ENCODE data around the gene RHOF. TPM values are rescaled to one million over a fixed set of nuclear protein-coding genes. Genes with fewer than 3 reads are reported as not detected.

Gene RHOF
- total and polyA plus RNA-seq, 2 donors (not counting 1 experiment from before 2014, with no cell fraction given), result 90.3 to 129 TPM

DNA sequence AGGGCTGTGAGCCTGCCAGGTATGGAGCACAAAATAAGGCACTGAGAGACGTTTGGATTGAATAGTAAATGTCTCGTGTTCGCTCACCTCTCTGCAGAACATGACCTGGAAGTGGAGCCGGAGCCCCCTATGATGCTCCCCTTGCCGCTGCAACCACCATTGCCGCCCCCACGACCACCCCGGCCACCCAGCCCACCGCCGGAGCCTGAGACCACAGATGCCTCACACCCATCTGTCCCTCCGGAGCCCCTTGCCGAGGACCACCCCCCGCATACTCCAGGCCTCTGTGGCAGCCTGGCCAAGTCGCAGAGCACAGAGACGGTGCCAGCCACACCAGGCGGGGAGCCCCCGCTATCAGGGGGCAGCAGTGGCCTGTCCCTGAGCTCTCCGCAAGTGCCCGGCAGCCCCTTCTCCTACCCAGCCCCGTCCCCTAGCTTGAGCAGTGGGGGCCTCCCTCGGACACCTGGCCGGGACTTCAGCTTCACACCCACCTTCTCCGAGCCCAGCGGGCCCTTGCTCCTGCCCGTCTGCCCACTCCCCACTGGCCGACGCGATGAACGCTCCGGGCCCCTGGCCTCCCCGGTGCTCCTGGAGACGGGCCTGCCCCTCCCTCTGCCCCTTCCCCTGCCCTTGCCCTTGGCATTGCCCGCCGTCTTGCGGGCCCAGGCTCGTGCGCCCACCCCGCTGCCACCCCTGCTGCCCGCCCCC, 29.1 kb upstream of the RHOF start:
- peaks cover 43% of the 10 kb centered on the region for H3K79me2 ChIP-seq (ENCODE audit: control insufficient read depth, insufficient read depth, low read length)
- ChIA-PET CTCF (interaction anchor here (3.1 kb wide), 1 partner anchor 28 kb away, joined by 12 read pairs; the partner anchor contains the start of gene RHOF), POLR2A (no interaction called here)
- Mint-ChIP-seq H3K4me1 (no peaks in the 10 kb centered on the region), H3K9me3 (ENCODE audit: insufficient read depth) (no peaks in the 10 kb centered on the region), H3K4me3 (no peak overlapping the region), H3K27me3 (no peaks in the 10 kb centered on the region), H3K27ac (no peak overlapping the region)
- H3K4me2 ChIP-seq (replicated peaks; ENCODE audit: low read depth, low read length, poor library complexity, severe bottlenecking), result no peak overlapping the region
- H4K20me1 ChIP-seq (ENCODE audit: control insufficient read depth, insufficient read depth, low read length, poor library complexity, severe bottlenecking), result peaks cover 66% of the 10 kb centered on the region
- H3K9ac ChIP-seq (ENCODE audit: low read length), result no peak overlapping the region
- H2AFZ ChIP-seq (ENCODE audit: insufficient read depth, low read depth, low read length, poor library complexity, severe bottlenecking), result no peak overlapping the region
- H3K27me3 ChIP-seq (replicated peaks in 1 of 4; ENCODE audit: control extremely low read depth in 1 of 4, control insufficient read depth in 3 of 4, insufficient read depth in 4 of 4, low read length in 3 of 4), result no peaks in the 10 kb centered on the region
- no peak overlapping the region for H3K27ac ChIP-seq (ENCODE audit: low read length in 2 of 2)
- H3K4me3 ChIP-seq (ENCODE audit: control extremely low read depth in 1 of 5, extremely low read depth in 1 of 5, insufficient read depth in 1 of 5, low read depth in 2 of 5, low read length in 4 of 5), result no peak overlapping the region
- 93% methylated on average over 36 of the region's 39 CpGs for WGBS (ENCODE audit: insufficient coverage)
- DNase-seq (no peak), ATAC-seq (ENCODE audit: low read depth) (no peak)
- H3K4me1 ChIP-seq (ENCODE audit: control insufficient read depth in 2 of 2, insufficient read depth in 2 of 2, low read length in 2 of 2), result no peaks in the 10 kb centered on the region
- H3K36me3 ChIP-seq (replicated peaks in 1 of 2; ENCODE audit: control extremely low read depth in 1 of 2, control insufficient read depth in 1 of 2, extremely low read depth in 1 of 2, insufficient read depth in 2 of 2, low read length in 1 of 2), result peaks cover 1 to 76% of the 10 kb centered on the region in 2 experiments
- H3K9me3 ChIP-seq (ENCODE audit: control extremely low read depth in 1 of 3, control insufficient read depth in 2 of 3, insufficient read depth in 1 of 3, low read length in 2 of 3), result no peaks in the 10 kb centered on the region
- no peak for TF ChIP-seq EZH2 (IDR thresholded peaks at IDR 0.05; ENCODE audit: borderline replicate concordance, insufficient read depth, low read depth, low read length, poor library complexity, severe bottlenecking)
- TF ChIP-seq, protein P1, sequence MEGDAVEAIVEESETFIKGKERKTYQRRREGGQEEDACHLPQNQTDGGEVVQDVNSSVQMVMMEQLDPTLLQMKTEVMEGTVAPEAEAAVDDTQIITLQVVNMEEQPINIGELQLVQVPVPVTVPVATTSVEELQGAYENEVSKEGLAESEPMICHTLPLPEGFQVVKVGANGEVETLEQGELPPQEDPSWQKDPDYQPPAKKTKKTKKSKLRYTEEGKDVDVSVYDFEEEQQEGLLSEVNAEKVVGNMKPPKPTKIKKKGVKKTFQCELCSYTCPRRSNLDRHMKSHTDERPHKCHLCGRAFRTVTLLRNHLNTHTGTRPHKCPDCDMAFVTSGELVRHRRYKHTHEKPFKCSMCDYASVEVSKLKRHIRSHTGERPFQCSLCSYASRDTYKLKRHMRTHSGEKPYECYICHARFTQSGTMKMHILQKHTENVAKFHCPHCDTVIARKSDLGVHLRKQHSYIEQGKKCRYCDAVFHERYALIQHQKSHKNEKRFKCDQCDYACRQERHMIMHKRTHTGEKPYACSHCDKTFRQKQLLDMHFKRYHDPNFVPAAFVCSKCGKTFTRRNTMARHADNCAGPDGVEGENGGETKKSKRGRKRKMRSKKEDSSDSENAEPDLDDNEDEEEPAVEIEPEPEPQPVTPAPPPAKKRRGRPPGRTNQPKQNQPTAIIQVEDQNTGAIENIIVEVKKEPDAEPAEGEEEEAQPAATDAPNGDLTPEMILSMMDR (IDR thresholded peaks at IDR 0.05), result no peak
- intact Hi-C loops (cut with micrococcal nuclease), result no loop called here

DNA sequence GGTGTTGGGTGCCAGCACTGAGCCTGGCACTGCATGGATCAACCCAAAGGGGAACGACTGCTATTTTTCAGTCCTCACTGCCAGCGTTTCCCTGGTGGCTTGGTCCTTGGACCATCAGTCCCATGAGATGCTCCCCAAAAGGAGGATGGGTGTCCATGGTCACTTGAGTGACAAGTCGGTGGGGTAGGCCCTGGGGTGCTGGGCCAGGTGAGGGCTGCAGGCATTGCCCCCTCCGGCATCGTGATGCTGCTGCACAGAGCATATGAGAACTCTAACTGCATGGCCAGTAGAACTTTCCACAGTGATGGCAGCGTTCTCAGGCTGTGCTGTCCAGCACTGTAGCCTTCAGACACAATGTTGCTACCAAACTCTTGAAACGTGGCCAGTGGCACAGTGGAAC, 26.6 kb upstream of the RHOF start:
- POLR2A ChIA-PET, result no interaction called here
- H3K4me1 Mint-ChIP-seq, result no peaks in the 10 kb centered on the region
- no peaks in the 10 kb centered on the region for H3K27me3 Mint-ChIP-seq
- no peaks in the 10 kb centered on the region for H3K9me3 ChIP-seq (ENCODE audit: control extremely low read depth in 1 of 3, control insufficient read depth in 2 of 3, insufficient read depth in 1 of 3, low read length in 2 of 3)
- no peak overlapping the region for H3K9ac ChIP-seq (ENCODE audit: low read length)
- no peak for DNase-seq
- no peaks in the 10 kb centered on the region for H3K27me3 ChIP-seq (replicated peaks in 1 of 4; ENCODE audit: control extremely low read depth in 1 of 4, control insufficient read depth in 3 of 4, insufficient read depth in 4 of 4, low read length in 3 of 4)
- intact Hi-C loops (cut with micrococcal nuclease), result no loop called here
- H3K4me3 ChIP-seq (ENCODE audit: control extremely low read depth in 1 of 5, extremely low read depth in 1 of 5, insufficient read depth in 1 of 5, low read depth in 2 of 5, low read length in 4 of 5), result no peak overlapping the region
- peaks cover 72% of the 10 kb centered on the region for H4K20me1 ChIP-seq (ENCODE audit: control insufficient read depth, insufficient read depth, low read length, poor library complexity, severe bottlenecking)
- ATAC-seq (ENCODE audit: low read depth), result no peak
- H3K79me2 ChIP-seq (ENCODE audit: control insufficient read depth, insufficient read depth, low read length), result peaks cover 48% of the 10 kb centered on the region
- TF ChIP-seq EZH2 (IDR thresholded peaks at IDR 0.05; ENCODE audit: borderline replicate concordance, insufficient read depth, low read depth, low read length, poor library complexity, severe bottlenecking), result no peak
- TF ChIP-seq, protein P1 (IDR thresholded peaks at IDR 0.05), result no peak
- no peak overlapping the region for H3K4me3 Mint-ChIP-seq
- H3K27ac ChIP-seq (ENCODE audit: low read length in 2 of 2), result no peak overlapping the region
- no peaks in the 10 kb centered on the region for H3K4me1 ChIP-seq (ENCODE audit: control insufficient read depth in 2 of 2, insufficient read depth in 2 of 2, low read length in 2 of 2)
- H3K27ac Mint-ChIP-seq, result no peak overlapping the region
- H3K4me2 ChIP-seq (replicated peaks; ENCODE audit: low read depth, low read length, poor library complexity, severe bottlenecking), result no peak overlapping the region
- over 99% methylated on average over 6 of the region's 7 CpGs for WGBS (ENCODE audit: insufficient coverage)
- H2AFZ ChIP-seq (ENCODE audit: insufficient read depth, low read depth, low read length, poor library complexity, severe bottlenecking), result no peak overlapping the region
- no peaks in the 10 kb centered on the region for H3K9me3 Mint-ChIP-seq (ENCODE audit: insufficient read depth)
- CTCF ChIA-PET, result interaction anchor here (1.8 to 3.1 kb wide), 2 partner anchors 8 to 25 kb away, joined by 5 to 12 read pairs; partner anchors contain the start of gene RHOF
- peaks cover 3 to 79% of the 10 kb centered on the region in 2 experiments for H3K36me3 ChIP-seq (replicated peaks in 1 of 2; ENCODE audit: control extremely low read depth in 1 of 2, control insufficient read depth in 1 of 2, extremely low read depth in 1 of 2, insufficient read depth in 2 of 2, low read length in 1 of 2)
